Renal cortical epithelial cell (primary cell): ENCODE measurements around the gene PAF1. TPM values are rescaled to one million over a fixed set of nuclear protein-coding genes. Genes with fewer than 3 reads are reported as not detected.
"Not testable (repeated sequence)": the region's sequence is repeated elsewhere in the genome, so short reads cannot be mapped to it uniquely, and the experiment has no call there.

Experiments
- DNase-seq: peaks from one replicate; pipeline ENCODE4 v3.0.0-alpha.2; 2011; ENCODE audit warnings: low read depth
- total RNA-seq: library from RNA; depleted of rRNA; stranded (reverse); fragments of >200 nt; gene quantifications from 2 replicates; pipeline ENCODE4 v1.2.3, GENCODE V29; 2014

PAF1 gene
- total RNA-seq, 1 donor from 2014 or later = 40.9 TPM

DNA sequence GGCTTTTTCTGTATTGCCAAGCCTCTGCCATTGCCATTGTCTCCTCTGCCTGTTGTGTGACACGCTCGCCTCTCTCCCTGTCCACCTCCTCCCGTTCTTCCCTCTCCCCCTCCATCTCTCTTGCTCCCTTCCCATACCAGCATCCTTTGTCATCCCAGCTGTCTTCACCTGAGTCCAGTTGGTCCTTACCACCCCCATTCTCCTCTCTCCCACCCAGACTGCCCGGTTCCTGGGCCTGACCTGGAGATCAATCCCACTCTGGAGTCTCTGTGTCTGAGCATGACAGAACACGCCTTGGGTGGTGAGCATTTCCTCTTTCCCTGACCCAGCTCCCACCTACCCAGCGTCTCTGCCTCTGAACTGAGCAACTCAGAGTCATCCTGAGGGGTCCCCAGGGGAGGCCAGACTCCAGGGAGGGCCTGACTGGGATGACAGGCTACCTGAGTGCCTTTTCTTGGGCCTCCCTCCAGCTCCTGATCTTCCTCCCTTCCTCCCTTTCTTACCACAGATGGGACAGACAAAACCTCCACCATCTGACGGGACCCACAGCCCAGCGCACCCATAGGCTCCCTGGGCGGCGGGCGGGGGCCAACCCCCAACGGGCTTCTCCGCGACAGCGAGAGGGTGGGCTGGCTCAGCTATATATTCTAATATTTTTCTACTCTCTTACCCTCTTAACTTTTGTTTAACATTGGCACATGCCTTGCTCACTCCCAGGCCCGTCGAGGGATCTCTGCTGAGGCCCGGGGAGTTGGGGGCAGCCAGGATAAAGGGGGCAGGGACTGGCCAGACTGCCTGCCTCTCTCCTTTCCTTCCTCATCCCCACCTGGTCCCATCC is 7.7 kb downstream of the PAF1 start:
- no peak for DNase-seq

DNA sequence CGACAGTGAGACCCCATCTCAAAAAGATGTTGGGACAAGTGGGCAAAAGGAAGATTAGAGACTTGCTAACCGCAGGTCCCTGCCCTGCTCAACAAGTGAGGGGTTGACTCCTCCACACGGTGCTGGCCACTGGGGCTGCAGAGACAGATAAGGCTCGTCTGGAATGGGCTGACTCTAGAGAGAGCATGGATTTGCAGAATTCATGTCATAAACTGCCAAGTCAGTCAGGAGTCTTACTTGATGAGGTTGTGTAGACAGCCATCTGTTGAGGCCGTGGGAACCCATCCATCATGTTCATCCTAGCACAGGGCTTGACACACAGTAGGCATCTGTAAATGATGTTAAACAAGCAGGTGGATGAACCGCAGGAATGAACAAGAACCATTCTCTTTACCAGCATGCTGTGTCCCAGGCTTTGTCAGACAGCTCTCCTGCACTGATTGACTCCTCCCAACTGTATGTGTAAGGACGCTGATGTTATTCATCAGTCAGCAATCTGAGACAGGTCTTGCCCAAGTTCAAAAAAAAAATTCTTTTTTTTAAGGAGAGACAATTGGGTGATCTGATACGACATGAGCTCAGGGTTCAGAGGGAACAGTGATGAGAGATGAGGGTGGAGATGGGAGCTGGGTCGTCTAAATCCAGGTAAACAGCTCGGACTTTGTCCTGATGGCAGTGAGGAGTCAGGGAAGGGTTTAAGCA is 8.8 kb downstream of the PAF1 start:
- no peak for DNase-seq

DNA sequence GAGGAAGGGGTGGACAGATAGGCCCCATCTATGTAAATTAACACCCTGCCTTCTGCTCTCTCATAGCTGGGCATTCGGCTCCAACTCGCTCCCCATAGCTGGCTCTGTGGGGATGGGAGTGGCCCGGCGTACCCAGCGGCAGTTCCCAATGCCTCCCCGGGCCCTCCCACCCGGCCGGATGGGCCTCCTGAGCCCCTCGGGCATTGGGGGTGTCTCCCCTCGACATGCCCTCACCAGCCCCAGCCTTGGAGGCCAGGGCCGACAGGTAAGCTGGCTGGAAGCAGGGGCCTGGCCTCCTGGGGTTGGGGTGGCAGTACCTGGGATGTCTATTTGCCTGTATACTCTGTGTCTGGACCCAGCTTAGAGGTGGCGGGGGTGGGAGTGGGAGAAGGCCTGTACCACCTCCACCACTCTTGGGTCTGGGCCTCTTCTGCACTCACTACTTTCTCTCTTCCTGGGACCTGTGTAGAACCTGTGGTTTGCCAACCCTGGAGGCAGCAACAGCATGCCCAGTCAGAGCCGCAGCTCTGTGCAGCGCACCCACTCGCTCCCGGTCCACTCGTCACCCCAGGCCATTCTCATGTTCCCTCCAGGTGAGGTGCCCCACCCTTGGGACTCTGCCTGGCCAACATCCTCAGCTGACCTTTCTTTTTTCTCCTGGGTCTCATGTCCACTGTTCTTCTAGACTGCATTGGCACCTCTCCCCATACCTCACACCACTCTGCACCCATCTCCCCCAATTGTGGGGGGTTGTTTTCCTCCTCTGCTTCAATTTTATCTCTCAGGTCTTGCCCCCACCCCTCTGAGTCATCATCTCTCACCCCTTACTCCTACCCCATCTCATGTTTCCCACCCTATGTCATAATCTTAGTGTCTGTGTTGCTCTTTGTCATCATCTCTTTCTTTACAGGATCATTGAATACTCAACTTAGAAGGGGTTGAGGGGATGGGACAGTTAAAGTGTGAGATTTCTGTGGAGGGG is 10.1 kb downstream of the PAF1 start:
- no peak for DNase-seq

DNA sequence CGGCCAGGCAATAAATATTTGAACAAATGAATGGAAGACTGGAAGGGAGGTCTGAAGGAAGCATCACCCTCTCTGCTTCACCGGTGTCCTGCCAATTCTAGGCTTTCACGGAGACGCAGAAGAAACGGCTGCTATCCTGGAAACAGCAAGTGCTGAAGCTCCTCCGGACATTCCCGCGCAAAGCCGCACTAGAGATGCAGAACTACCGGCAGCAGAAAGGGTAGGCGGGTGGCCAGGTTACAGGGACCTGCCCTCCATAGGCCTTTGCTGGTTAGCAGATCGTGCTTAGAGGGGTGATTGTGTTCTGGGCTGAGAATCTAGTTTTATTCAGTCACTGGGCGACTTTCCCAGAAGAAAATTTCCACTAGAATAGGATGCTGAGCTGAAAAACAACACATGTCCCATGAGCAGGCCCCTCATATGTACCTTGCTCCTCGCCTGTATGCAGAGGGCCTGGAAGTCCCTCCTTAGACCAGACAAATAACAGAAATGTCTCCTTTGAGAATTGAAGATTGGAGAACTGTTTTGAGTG is 11.0 kb downstream of the PAF1 start:
- no peak for DNase-seq

DNA sequence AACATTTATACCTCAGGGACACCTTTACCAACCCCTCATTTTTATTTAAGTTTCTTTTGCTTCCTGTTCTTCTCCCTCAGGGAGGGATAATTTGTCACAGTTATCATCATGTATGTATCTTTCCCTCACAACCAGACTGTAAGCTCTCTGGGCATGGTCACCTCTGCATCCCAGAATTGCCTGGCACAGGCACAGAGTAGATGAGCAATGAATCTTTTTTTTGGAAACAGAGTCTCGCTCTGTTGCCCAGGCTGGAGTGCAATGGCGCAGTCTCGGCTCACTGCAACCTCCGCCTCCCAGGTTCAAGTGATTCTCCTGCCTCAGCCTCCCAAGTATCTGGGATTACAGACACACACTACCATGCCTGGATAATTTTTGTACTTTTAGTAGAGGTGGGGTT is 11.5 kb downstream of the PAF1 start:
- DNase-seq = not testable (repeated sequence)

DNA sequence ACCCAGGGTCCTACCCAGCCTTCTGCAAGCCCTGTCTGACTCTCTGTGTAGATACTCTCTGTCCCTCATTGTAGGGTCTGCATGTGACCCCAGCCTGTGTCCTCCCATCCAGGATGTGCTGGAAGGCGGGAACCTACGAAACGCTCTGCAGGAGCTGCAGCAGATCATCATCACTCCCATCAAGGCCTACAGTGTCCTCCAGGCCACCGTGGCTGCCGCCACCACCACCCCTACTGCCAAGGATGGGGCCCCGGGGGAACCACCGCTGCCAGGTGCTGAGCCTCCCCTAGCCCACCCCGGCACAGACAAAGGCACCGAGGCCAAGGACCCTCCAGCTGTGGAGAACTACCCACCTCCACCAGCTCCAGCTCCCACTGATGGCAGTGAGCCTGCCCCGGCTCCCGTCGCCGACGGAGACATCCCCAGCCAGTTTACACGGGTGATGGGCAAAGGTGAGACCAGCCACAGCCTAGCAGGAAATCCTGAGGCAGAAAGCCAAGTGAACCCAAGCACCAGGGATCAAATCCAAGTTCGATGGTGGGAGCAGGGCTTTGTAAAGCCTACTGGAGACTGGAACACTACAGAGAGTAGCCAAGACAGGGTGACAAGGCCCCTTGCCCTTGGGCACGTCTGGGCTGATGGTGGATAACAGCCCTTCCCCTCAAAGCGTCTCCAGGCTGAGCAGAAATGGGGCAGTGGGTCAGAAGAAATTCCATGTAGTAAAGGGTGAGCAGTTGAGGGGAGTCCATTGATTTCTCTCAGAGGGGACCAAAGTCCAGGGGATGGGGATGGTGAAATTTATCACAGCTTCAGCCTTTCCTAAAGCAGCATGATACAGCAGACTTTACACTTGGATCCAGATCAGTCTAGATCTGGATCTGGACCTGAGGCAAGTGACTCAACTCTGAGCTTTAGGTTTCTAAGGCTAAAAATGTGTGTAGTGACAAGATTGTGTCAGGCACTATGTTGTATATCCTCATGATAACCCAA is 13.2 kb downstream of the PAF1 start:
- DNase-seq = no peak

DNA sequence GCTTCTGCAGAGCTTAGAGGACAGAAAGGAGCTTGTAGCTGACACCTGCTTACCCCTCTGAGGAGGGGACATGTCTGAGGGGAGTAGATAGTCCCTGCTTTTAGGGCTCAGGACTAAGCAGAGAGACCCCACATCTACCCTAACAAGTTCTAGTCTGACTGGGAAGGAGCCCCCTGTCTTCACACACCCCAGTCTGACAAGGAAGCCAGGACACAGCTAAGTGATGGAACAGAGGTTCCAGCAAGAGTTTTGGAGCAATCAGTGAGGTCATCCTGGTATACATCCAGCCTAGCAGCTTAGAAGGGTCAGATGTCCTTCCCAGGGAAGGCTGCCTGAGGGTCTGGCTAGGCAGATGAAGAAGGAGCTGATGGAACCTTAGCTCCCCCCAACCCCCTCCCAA is 15.0 kb downstream of the PAF1 start:
- DNase-seq = no peak

DNA sequence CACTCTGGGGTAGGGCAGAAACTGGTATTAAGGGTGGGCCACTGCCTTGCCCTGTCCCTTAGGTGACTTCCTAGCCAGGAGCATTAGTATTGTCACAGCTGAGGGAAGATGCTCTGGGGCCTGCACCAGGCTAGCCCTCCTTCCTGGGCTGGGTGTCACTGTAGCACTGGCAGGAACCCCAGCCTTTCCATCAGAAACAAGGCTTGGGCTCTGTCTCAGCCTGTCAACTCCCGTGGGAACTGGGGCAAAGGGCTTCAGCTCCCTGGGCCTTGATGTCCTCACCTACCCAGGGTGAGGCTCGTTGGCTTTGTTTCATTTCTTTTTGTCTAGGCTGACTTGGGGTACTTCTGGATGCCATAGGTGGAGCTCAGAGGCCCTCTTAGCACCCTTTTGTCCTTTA is 18.0 kb downstream of the PAF1 start:
- no peak for DNase-seq

DNA sequence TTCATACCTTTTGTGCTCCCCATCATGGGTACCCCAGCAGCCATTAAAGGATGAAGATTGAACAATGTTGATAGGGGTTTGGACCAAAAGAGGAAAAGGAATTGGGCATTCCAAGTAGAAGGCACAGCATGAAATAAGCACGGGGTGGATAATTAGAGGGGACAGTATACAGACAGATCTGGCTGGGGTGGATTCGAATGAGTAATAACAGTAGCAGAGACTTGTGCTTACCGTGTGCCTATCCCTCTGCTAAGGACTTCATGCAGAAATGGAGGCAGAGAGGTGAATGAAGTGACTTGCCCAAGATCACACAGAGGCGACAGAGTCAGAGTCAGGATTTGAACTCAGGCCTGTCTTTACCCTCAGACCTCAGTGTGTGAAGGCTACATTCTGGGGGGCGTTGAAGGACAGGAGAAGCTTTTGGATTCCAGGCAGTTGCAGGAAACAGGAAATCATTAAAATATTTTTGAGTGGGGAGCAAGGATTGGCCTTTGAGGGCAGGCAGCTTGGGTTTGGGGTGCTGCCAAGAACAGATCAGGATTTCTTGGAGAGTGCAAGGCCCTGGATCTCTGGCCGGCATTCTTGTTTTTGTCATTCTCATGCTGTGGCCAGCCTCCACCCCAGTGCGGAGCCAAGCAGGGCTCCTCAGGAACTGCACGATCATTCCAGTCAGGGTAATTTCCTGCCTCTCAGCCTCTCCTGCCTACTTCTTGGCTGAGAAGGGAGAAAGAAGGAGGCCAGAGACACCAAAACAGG is 18.7 kb downstream of the PAF1 start:
- DNase-seq = peak; percentile 41

DNA sequence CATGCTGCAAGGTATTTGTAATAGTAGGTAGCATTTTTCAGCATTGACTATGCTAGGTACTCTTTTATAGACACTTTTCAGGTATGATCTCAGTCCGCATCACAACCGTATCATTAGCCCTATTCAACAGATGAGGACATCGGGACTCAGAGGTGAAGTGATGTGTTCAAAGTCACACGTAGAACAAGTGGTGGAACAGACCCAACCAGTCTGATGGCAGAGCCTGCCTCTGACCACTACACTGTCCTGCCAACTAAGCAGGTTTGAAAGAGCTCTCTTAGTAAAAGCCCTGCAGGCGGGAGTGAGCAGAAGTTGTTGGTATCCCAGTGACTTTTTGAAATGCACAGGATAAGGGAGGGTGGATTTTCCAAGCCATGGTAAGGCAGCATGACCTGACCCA is 20.2 kb downstream of the PAF1 start:
- no peak for DNase-seq

DNA sequence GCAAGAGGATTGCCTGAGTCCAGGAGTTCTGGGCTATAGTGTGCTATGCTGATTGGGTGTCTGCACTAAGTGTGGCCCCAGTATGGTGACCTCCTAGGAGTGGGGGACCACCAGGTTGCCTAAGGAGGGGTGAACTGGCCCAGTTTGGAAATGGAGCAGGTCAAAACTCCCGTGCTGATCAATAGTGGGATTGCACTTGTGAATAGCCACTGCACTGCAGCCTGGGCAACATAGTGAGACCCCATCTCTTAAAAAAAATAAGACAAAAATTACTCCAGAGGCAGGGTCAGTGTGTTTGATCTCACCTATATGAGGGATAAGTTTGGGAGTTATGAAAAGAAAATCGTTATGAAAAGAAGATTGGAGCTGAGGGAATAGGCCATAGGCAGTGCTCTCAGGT is 21.7 kb downstream of the PAF1 start:
- DNase-seq = no peak

DNA sequence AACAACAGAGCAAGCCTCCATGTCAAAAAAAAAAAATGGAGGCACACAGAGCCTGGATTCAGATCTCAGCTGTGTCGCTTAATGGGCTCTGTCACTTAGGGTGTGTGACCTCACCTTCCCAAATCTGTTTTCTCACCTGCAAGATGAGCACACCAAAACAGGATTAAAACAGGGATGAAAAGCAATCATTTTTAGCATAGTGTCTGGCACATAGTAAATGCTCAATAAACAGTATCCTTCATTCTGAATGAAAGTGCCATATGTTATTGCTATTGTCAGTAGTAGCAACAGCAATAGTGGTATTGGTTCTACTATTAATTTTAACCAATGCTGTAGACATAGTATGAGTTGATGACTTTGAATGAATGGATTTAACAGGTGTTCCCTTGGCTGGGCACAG is 25.4 kb downstream of the PAF1 start:
- DNase-seq = no peak

DNA sequence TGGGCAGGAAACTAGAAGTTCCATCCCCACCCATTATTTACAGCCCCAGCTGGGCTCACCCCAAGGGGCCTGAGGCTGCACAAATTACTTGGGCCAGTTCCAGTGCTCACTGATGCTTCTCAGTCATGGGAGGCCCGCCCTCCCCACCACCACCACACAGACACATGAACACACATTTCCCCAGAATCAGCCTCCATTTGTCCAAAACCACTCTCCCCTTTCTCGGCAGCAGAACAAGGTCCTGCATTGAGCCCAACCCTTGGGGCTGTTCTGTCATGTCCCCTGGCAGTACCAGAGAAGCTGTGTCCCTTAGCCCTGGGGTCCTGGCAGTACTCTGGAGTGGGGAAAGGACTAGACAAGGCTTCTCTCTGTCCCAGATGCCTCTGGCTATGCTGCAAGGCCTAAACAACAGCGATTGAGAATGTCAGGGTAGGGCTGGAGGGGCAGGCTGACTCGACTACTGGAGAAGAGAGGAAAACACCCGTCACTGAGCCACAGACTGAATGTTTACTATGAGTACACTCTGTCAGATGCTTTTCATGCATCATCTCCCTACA is 26.9 kb downstream of the PAF1 start:
- peak; percentile 66 for DNase-seq

DNA sequence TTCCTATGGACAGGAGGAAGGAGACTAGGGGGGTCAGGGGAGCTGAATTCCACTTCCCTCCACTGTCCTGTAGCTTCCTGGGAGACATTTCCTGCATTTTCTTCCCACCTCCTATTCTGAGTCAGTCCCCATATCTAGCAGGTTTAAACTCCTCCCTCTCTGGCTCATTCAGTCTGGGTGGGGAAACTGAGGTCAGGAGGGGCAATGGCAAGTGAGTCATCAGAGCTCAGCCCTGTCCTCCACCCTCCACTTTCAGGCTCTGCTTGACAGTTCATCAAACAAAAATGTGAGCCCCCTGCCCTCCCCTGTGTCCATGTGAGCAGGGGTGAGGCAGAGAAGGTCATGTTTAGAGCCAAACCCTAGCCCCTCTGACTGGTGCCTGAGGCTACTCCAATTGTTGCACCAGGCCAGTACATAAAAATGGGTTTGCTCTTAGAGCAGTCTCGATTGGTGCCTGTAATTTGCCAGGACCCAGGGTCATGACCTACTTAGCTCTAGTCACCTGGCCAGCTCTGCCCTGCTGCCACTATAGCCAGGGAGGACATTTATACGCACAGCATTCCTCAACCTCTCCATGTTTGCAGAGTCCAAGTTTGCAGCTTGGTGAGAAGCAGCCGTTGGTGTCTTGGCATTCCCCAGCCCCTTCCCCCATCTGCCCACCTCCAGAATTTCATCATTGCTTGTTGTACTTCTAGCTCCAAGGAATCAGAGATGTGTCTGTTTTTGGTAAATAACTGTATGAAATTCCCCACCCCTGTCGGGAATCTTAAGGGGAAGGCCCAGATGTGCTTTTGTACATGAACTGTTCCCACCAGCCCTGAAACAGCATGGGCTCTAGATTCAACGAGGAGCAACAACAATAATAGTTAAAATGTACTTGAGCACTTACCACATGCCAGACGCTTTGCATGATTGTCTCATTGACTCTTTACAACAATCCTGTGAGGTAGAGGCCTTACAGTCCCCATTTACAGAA is 27.9 kb downstream of the PAF1 start:
- peak; percentile 90 for DNase-seq

DNA sequence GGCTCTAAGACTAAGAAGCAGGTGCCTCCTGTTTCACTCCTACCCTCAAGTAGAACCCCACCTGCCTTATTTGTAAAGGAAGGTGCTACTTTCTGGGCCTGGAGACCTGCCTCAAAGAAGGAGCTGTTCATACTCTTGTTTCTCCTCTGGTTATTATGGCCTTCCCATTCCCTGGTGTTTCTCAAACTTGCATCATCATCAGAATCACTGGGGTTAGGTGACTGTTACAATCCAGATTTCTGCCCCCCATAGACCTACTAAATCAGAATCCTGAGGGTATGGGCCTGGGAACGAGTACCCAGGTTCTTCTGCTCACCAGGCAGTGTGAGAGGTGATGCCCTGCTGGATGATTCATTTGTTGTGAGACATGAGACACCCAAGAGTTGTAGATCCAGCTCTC is 30.3 kb downstream of the PAF1 start:
- no peak for DNase-seq

DNA sequence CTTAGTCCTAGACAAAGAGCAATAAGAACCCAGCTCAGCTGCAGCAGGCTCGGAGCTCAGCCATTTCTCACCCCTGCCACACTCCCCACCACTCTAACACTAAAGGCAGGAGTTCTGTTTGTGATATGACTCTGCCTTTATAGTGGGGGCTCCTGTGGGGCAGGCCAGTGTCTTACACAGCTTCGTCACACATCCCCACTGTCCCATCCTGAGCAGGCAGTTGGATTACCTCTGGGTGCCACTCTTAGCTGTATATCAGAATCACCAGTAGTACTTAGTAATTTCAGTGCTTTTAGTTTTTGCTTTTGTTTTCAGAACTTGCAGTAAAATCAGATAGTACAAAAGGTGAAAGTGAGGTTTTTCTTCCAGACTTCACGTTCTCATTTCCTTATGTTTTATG is 31.9 kb downstream of the PAF1 start:
- no peak for DNase-seq

DNA sequence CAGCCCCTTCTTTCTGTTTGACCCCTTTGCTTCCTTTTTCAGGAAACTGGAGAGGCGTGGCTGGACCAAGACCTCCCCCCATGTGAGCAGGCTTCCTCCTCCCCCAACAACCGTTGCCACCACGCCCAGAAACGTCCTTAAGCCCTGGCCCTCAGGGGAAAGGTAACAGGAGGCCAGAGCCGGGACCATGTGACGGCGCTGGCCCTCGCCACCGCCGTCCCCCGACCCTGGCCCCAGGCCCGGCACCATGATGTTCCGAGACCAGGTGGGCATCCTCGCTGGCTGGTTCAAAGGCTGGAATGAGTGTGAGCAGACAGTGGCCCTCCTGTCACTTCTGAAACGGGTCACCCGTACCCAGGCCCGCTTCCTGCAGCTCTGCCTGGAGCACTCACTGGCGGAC is 34.3 kb downstream of the PAF1 start:
- no peak for DNase-seq

DNA sequence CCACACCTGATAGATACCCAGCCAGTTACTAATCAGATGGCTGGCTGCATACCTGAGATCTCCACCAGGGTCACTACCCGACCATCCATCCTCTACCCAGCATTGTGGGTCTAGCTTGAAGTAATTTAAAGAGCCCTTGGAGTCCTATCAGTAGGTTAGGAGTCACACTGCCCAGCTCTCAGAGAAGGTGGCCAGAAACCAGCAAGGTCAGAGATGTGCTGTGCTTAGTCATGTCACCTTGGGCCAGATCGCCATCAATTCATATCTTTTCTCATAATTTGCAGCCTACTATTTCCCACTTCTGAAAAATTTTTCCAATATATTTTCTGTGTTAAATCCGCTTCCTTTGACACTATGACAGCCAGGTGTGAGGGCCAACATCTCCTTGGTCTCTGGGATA is 34.8 kb downstream of the PAF1 start:
- DNase-seq = no peak
